SK-N-SH (cell line): Measurements from ENCODE around the gene LCORL. TPM values are rescaled to one million over a fixed set of nuclear protein-coding genes. Genes with fewer than 3 reads are reported as not detected.

Experiments used
- CTCF ChIA-PET: fragments of 300-600, 350-600 bp; formaldehyde crosslinking; extraction: SDS; loops from one replicate; lab custom pipeline; 2021; lab: Yijun Ruan, JAX
- POLR2A ChIA-PET: fragments of 350-600 bp; sonication (Branson Sonifier 250); formaldehyde crosslinking; extraction: SDS; loops from one replicate; lab custom pipeline; 2020; ENCODE audit warnings: antibody characterized with exemption, inconsistent platforms; lab: Yijun Ruan, JAX
- DNase-seq: peaks from one replicate; pipeline ENCODE4 v3.0.0; 2012
- H2AFZ ChIP-seq: fragments of 200-600 bp; sonication (generic); 2 replicates; pipeline ENCODE4 v1.8.1; 2016; ENCODE audit warnings: antibody characterized with exemption, mild to moderate bottlenecking, low read depth
- H3F3A ChIP-seq: fragments of 200-600 bp; sonication (generic); replicated peaks from 2 replicates; pipeline ENCODE3; 2016; ENCODE audit warnings: antibody characterized with exemption, mild to moderate bottlenecking; ENCODE audit not compliant: insufficient read depth
- H3K27ac ChIP-seq, 2 experiments: fragments of 200-500 bp in 1 of 2; fragments of 200-600 bp in 1 of 2; sonication (Bioruptor generic) in 1 of 2; sonication (generic), shearing (Covaris generic) in 1 of 2; 2 replicates each; pipeline versions ENCODE4 v1.5.1 to v1.6.1; 2014 to 2016; ENCODE audit warnings: low read depth in 2 of 2, inconsistent platforms in 1 of 2, low read length in 1 of 2, mild to moderate bottlenecking in 1 of 2, mixed read lengths in 1 of 2
- H3K27me3 ChIP-seq: fragments of 200-600 bp; sonication (generic), shearing (Covaris generic); 2 replicates; pipeline ENCODE4 v1.6.1; 2016; ENCODE audit warnings: mixed run types; ENCODE audit not compliant: insufficient read depth
- H3K36me3 ChIP-seq, 2 experiments: fragments of 200-500 bp in 1 of 2; fragments of 200-600 bp in 1 of 2; sonication (Bioruptor generic) in 1 of 2; sonication (generic) in 1 of 2; replicated peaks in 1 of 2; 2 replicates each; pipeline versions ENCODE3 to v1.5.1; 2014 to 2016; ENCODE audit warnings: low read length in 1 of 2, mild to moderate bottlenecking in 1 of 2; ENCODE audit not compliant: insufficient read depth in 2 of 2, control insufficient read depth in 1 of 2
- H3K4me1 ChIP-seq, 2 experiments: fragments of 200-500 bp in 1 of 2; fragments of 200-600 bp in 1 of 2; sonication (Bioruptor generic) in 1 of 2; sonication (generic), shearing (Covaris generic) in 1 of 2; 2 replicates each; pipeline versions ENCODE4 v1.5.1 to v1.6.1; 2014 to 2016; ENCODE audit warnings: low read depth in 1 of 2, low read length in 1 of 2, mixed run types in 1 of 2; ENCODE audit not compliant: insufficient read depth in 2 of 2, control insufficient read depth in 1 of 2
- H3K4me2 ChIP-seq: fragments of 200-600 bp; sonication (generic), shearing (Covaris generic); 2 replicates; pipeline ENCODE4 v1.6.1; 2017; ENCODE audit warnings: mixed run types
- H3K4me3 ChIP-seq, 2 experiments: fragments of 200-500 bp in 1 of 2; fragments of 200-600 bp in 1 of 2; sonication (Bioruptor generic) in 1 of 2; sonication (generic), shearing (Covaris generic) in 1 of 2; 2 replicates each; pipeline versions ENCODE4 v1.5.1 to v1.8.1; 2014 to 2016; ENCODE audit warnings: low read depth in 2 of 2, inconsistent platforms in 1 of 2, low read length in 1 of 2, mild to moderate bottlenecking in 1 of 2, mixed read lengths in 1 of 2, moderate library complexity in 1 of 2
- H3K79me2 ChIP-seq: fragments of 200-600 bp; sonication (generic); 2 replicates; pipeline ENCODE4 v1.8.1; 2017; ENCODE audit warnings: mild to moderate bottlenecking; ENCODE audit not compliant: insufficient read depth
- H3K9ac ChIP-seq: fragments of 200-600 bp; sonication (generic); 2 replicates; pipeline ENCODE4 v1.6.1; 2017; ENCODE audit warnings: mixed run types
- H3K9me2 ChIP-seq: fragments of 200-600 bp; sonication (generic); 2 replicates; pipeline ENCODE4 v1.6.1; 2017; ENCODE audit warnings: mixed run types
- H3K9me3 ChIP-seq: fragments of 200-600 bp; sonication (generic); 2 replicates; pipeline ENCODE4 v1.6.1; 2017; ENCODE audit warnings: mixed run types, mild to moderate bottlenecking, moderate library complexity
- H4K20me1 ChIP-seq: fragments of 200-600 bp; sonication (generic); 2 replicates; pipeline ENCODE4 v1.6.1; 2017; ENCODE audit warnings: mild to moderate bottlenecking, mixed run types; ENCODE audit not compliant: insufficient read depth
- ELF1 ChIP-seq: IDR thresholded peaks from 2 replicates; pipeline ENCODE4 v1.4.0; 2012
- EP300 ChIP-seq, 2 experiments: IDR thresholded peaks; 2 replicates each; pipeline versions ENCODE4 v1.4.0 to v1.6.1; 2012; ENCODE audit warnings: borderline replicate concordance in 1 of 2, low read depth in 1 of 2, low read length in 1 of 2
- FOSL2 ChIP-seq: IDR thresholded peaks from 2 replicates; pipeline ENCODE4 v1.4.0; 2012; ENCODE audit warnings: low read depth, mild to moderate bottlenecking, moderate library complexity, borderline replicate concordance
- FOXJ3 ChIP-seq: sonication (generic); formaldehyde crosslinking; IDR thresholded peaks from 2 replicates; pipeline ENCODE4 v1.5.1; 2020; ENCODE audit warnings: mild to moderate bottlenecking, missing genetic modification reagents
- GABPA ChIP-seq: IDR thresholded peaks from 2 replicates; pipeline ENCODE4 v1.4.0; 2012; ENCODE audit warnings: low read depth, mild to moderate bottlenecking
- GATA2 ChIP-seq: sonication (generic); formaldehyde crosslinking; IDR thresholded peaks from 2 replicates; pipeline ENCODE4 v1.5.0; 2020; ENCODE audit warnings: mild to moderate bottlenecking, missing genetic modification reagents
- MAX ChIP-seq: IDR thresholded peaks from 2 replicates; pipeline ENCODE4 v1.4.0; 2012; ENCODE audit warnings: low read depth
- MXI1 ChIP-seq: IDR thresholded peaks from 2 replicates; pipeline ENCODE4 v1.6.1; 2012; ENCODE audit warnings: mild to moderate bottlenecking, low read depth, low read length, improper control_type of control experiment
- NFIC ChIP-seq: IDR thresholded peaks from 2 replicates; pipeline ENCODE4 v1.4.0; 2012; ENCODE audit warnings: borderline replicate concordance
- NRF1 ChIP-seq: IDR thresholded peaks from 2 replicates; pipeline ENCODE4 v1.6.1; 2012; ENCODE audit warnings: low read depth, mild to moderate bottlenecking, low read length
- RAD21 ChIP-seq: IDR thresholded peaks from 2 replicates; pipeline ENCODE4 v1.6.1; 2012; ENCODE audit warnings: mild to moderate bottlenecking, low read length
- RCOR1 ChIP-seq: fragments of 150-350 bp; IDR thresholded peaks from 2 replicates; pipeline ENCODE4 v1.6.1; 2017; ENCODE audit warnings: antibody characterized with exemption, low read length
- REST ChIP-seq: IDR thresholded peaks from 2 replicates; pipeline ENCODE4 v1.6.1; 2012; ENCODE audit warnings: mild to moderate bottlenecking, low read depth, low read length, moderate library complexity
- RXRA ChIP-seq: IDR thresholded peaks from 2 replicates; pipeline ENCODE4 v1.4.0; 2012; ENCODE audit warnings: low read depth, mild to moderate bottlenecking, borderline replicate concordance
- SIN3A ChIP-seq: IDR thresholded peaks from 2 replicates; pipeline ENCODE4 v1.6.1; 2012; ENCODE audit warnings: low read depth, mild to moderate bottlenecking, low read length, moderate library complexity, borderline replicate concordance
- TCF12 ChIP-seq: IDR thresholded peaks from 2 replicates; pipeline ENCODE4 v1.4.0; 2012
- USF1 ChIP-seq: IDR thresholded peaks from 2 replicates; pipeline ENCODE4 v1.4.0; 2012; ENCODE audit warnings: low read depth, borderline replicate concordance
- WGBS: methylation state at CpG from one replicate; pipeline ENCODE4 v1.1.6; 2017; ENCODE audit warnings: low lambda C conversion rate; 5-methylcytosine and 5-hydroxymethylcytosine counted together
- polyA plus RNA-seq, 3 experiments: library from polyadenylated mRNA; depleted of rRNA; stranded (reverse); fragments of >200 nt; gene quantifications; 2 replicates each; pipeline ENCODE4 v1.2.3, GENCODE V29; 2012
- TF ChIP-seq, protein P1 (sequence below): fragments of 200-600 bp; sonication (generic); IDR thresholded peaks from 2 replicates; pipeline ENCODE4 v1.6.1; 2017; ENCODE audit warnings: antibody characterized with exemption, mild to moderate bottlenecking, moderate library complexity
- TF ChIP-seq, protein P2 (sequence below): fragments of 150-350 bp; IDR thresholded peaks from 2 replicates; pipeline ENCODE4 v1.6.1; 2016; ENCODE audit warnings: mild to moderate bottlenecking, low read depth, low read length

LCORL gene
- polyA plus RNA-seq, 1 of the 3 experiments (the other 2 are of a cell fraction): 1.9 TPM

GRCh38 chr4:17932041-17932440 is 89.5 kb downstream of the LCORL start:
- Histone ChIP-seq H3K9ac (no peak overlapping the region), H2AFZ (no peak overlapping the region), H3K36me3 (peaks cover 0 to 26% of the 10 kb centered on the region in 2 experiments), H3F3A (no peaks in the 10 kb centered on the region), H3K79me2 (peaks cover 12% of the 10 kb centered on the region; the same call in 1 of the 2 replicates), H3K9me3 (peaks cover 14% of the 10 kb centered on the region; the same call in 1 of the 2 replicates), H3K4me1 (no peaks in the 10 kb centered on the region), H3K27me3 (no peaks in the 10 kb centered on the region), H3K4me2 (no peak overlapping the region), H4K20me1 (no peaks in the 10 kb centered on the region), H3K9me2 (no peaks in the 10 kb centered on the region), H3K27ac (no peak overlapping the region), H3K4me3 (no peak overlapping the region)
- 94% methylated on average over 2 of the region's 3 CpGs for WGBS
- POLR2A ChIA-PET: no interaction called here
- no peak for DNase-seq
- CTCF ChIA-PET: no interaction called here
- TF ChIP-seq REST (no peak), USF1 (no peak), SIN3A (no peak), EP300 (IDR thresholded peaks at IDR 0.05; ENCODE audit: borderline replicate concordance in 1 of 2, low read depth in 1 of 2, low read length in 1 of 2) (no peak), ELF1 (no peak), FOXJ3 (CRISPR knock-in tag) (no peak), NFIC (no peak), FOSL2 (no peak), TCF12 (no peak), RXRA (no peak), GATA2 (CRISPR knock-in tag) (no peak), NRF1 (no peak), MAX (no peak), MXI1 (no peak), RAD21 (no peak), RCOR1 (no peak), GABPA (no peak)
- TF ChIP-seq, protein P1, sequence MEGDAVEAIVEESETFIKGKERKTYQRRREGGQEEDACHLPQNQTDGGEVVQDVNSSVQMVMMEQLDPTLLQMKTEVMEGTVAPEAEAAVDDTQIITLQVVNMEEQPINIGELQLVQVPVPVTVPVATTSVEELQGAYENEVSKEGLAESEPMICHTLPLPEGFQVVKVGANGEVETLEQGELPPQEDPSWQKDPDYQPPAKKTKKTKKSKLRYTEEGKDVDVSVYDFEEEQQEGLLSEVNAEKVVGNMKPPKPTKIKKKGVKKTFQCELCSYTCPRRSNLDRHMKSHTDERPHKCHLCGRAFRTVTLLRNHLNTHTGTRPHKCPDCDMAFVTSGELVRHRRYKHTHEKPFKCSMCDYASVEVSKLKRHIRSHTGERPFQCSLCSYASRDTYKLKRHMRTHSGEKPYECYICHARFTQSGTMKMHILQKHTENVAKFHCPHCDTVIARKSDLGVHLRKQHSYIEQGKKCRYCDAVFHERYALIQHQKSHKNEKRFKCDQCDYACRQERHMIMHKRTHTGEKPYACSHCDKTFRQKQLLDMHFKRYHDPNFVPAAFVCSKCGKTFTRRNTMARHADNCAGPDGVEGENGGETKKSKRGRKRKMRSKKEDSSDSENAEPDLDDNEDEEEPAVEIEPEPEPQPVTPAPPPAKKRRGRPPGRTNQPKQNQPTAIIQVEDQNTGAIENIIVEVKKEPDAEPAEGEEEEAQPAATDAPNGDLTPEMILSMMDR: no peak
- TF ChIP-seq, protein P2, sequence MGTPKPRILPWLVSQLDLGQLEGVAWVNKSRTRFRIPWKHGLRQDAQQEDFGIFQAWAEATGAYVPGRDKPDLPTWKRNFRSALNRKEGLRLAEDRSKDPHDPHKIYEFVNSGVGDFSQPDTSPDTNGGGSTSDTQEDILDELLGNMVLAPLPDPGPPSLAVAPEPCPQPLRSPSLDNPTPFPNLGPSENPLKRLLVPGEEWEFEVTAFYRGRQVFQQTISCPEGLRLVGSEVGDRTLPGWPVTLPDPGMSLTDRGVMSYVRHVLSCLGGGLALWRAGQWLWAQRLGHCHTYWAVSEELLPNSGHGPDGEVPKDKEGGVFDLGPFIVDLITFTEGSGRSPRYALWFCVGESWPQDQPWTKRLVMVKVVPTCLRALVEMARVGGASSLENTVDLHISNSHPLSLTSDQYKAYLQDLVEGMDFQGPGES: no peak
